ENCODE results near the gene TNIP3.
A peak's percentile ranks its signal among the peaks of the same experiment; 100 is the strongest.

The TNIP3 gene

GRCh38 chr4:121185960-121186359, 21.8 kb upstream of the TNIP3 start:
- TF ChIP-seq, protein P1, sequence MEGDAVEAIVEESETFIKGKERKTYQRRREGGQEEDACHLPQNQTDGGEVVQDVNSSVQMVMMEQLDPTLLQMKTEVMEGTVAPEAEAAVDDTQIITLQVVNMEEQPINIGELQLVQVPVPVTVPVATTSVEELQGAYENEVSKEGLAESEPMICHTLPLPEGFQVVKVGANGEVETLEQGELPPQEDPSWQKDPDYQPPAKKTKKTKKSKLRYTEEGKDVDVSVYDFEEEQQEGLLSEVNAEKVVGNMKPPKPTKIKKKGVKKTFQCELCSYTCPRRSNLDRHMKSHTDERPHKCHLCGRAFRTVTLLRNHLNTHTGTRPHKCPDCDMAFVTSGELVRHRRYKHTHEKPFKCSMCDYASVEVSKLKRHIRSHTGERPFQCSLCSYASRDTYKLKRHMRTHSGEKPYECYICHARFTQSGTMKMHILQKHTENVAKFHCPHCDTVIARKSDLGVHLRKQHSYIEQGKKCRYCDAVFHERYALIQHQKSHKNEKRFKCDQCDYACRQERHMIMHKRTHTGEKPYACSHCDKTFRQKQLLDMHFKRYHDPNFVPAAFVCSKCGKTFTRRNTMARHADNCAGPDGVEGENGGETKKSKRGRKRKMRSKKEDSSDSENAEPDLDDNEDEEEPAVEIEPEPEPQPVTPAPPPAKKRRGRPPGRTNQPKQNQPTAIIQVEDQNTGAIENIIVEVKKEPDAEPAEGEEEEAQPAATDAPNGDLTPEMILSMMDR (IDR thresholded peaks at IDR 0.05; ENCODE audit: low read depth, low read length), result no peak
- no peak for TF ChIP-seq EZH2phosphoT487 (IDR thresholded peaks at IDR 0.05; ENCODE audit: low read depth)
- H3K27ac ChIP-seq (ENCODE audit: low read length), result no peak overlapping the region

GRCh38 chr4:121183989-121184388, 19.9 kb upstream of the TNIP3 start:
- Histone ChIP-seq H3K79me2 (ENCODE audit: low read length) (no peaks in the 10 kb centered on the region), H3K27me3 (ENCODE audit: low read depth, low read length) (no peaks in the 10 kb centered on the region), H3K4me2 (ENCODE audit: low read length) (no peak overlapping the region), H3K36me3 (replicated peaks; ENCODE audit: low read depth, low read length) (no peaks in the 10 kb centered on the region), H4K20me1 (ENCODE audit: insufficient read depth, low read length) (no peaks in the 10 kb centered on the region), H3K27ac (ENCODE audit: low read length) (no peak overlapping the region), H2AFZ (ENCODE audit: low read depth, low read length) (no peak overlapping the region), H3K9ac (ENCODE audit: low read length) (no peak overlapping the region), H3K9me3 (ENCODE audit: insufficient read depth, low read length) (no peaks in the 10 kb centered on the region), H3K4me1 (ENCODE audit: low read length) (peaks cover 9% of the 10 kb centered on the region; the same call in 1 of the 2 replicates), H3K4me3 (ENCODE audit: low read length) (no peak overlapping the region)
- TF ChIP-seq, protein P1 (IDR thresholded peaks at IDR 0.05; ENCODE audit: low read depth, low read length), result no peak

More at GRCh38 chr4:121185960-121186359, 21.8 kb upstream of the TNIP3 start:
- H3K4me1 ChIP-seq (ENCODE audit: low read length), result peaks cover 22% of the 10 kb centered on the region
- H3K9ac ChIP-seq (ENCODE audit: low read length), result no peak overlapping the region
- H3K4me2 ChIP-seq (ENCODE audit: low read length), result no peak overlapping the region
- no peaks in the 10 kb centered on the region for H4K20me1 ChIP-seq (ENCODE audit: insufficient read depth, low read length)
- no peaks in the 10 kb centered on the region for H3K27me3 ChIP-seq (ENCODE audit: low read depth, low read length)
- H3K4me3 ChIP-seq (ENCODE audit: low read length), result no peak overlapping the region
- H3K79me2 ChIP-seq (ENCODE audit: low read length), result no peaks in the 10 kb centered on the region
- H3K9me3 ChIP-seq (ENCODE audit: insufficient read depth, low read length), result no peaks in the 10 kb centered on the region
- H3K36me3 ChIP-seq (replicated peaks; ENCODE audit: low read depth, low read length), result no peaks in the 10 kb centered on the region
- no peak overlapping the region for H2AFZ ChIP-seq (ENCODE audit: low read depth, low read length)

DNA sequence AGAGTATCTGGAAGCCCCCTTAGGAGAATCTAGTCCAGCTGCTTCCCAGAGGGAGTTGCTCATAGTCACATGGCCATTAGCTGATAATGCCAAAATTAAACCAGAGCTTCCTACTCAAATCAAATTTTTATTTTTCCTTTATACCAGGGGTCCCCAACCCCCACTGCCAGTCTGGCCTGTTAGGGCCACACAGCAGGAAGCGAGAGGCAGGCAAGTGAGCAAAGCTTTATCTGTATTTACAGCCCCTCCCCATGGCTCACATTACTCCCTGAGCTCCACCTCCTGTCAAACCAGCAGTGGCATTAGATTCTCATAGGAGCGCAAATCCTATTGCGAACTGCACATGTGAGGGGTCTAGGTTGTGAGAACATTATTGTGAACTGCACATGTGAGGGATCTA, 19.2 kb upstream of the TNIP3 start:
- no peak overlapping the region for H3K4me2 ChIP-seq (ENCODE audit: low read length)
- H2AFZ ChIP-seq (ENCODE audit: low read depth, low read length), result no peak overlapping the region
- H3K4me3 ChIP-seq (ENCODE audit: low read length), result no peak overlapping the region
- H3K9ac ChIP-seq (ENCODE audit: low read length), result no peak overlapping the region
- no peaks in the 10 kb centered on the region for H3K79me2 ChIP-seq (ENCODE audit: low read length)
- TF ChIP-seq EZH2phosphoT487 (IDR thresholded peaks at IDR 0.05; ENCODE audit: low read depth), result no peak
- TF ChIP-seq, protein P1 (IDR thresholded peaks at IDR 0.05; ENCODE audit: low read depth, low read length), result no peak
- no peaks in the 10 kb centered on the region for H3K36me3 ChIP-seq (replicated peaks; ENCODE audit: low read depth, low read length)
- H3K4me1 ChIP-seq (ENCODE audit: low read length), result peaks cover 9% of the 10 kb centered on the region; the same call in 1 of the 2 replicates
- no peaks in the 10 kb centered on the region for H3K9me3 ChIP-seq (ENCODE audit: insufficient read depth, low read length)
- no peaks in the 10 kb centered on the region for H3K27me3 ChIP-seq (ENCODE audit: low read depth, low read length)
- no peak overlapping the region for H3K27ac ChIP-seq (ENCODE audit: low read length)
- no peaks in the 10 kb centered on the region for H4K20me1 ChIP-seq (ENCODE audit: insufficient read depth, low read length)

DNA sequence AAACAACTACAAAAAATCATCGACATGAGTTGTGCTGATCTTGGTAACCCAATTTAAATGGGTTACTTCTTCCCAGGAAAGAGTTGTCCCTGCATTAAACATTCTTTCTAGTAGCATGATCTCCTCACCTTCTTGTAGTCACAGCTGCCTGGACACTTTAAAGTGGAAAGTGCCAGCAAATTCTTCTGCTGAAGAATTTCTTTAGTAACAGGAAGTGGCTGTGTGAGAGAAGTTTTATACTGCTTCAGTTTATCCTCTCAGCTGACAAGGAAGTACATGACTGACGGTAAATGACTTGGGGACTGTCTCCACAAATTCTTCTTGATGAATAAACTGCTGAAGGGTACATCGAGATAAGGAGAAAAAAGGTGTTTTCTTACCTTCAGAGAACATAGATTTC, 18.2 kb upstream of the TNIP3 start:
- H3K36me3 ChIP-seq (replicated peaks; ENCODE audit: low read depth, low read length), result no peaks in the 10 kb centered on the region
- H3K4me1 ChIP-seq (ENCODE audit: low read length), result peaks cover 9% of the 10 kb centered on the region; the same call in 1 of the 2 replicates
- no peaks in the 10 kb centered on the region for H4K20me1 ChIP-seq (ENCODE audit: insufficient read depth, low read length)
- no peaks in the 10 kb centered on the region for H3K9me3 ChIP-seq (ENCODE audit: insufficient read depth, low read length)
- TF ChIP-seq EZH2phosphoT487 (IDR thresholded peaks at IDR 0.05; ENCODE audit: low read depth), result no peak
- TF ChIP-seq, protein P1 (IDR thresholded peaks at IDR 0.05; ENCODE audit: low read depth, low read length), result no peak
- peak overlapping the region; percentile 69 for H2AFZ ChIP-seq (ENCODE audit: low read depth, low read length)
- H3K4me2 ChIP-seq (ENCODE audit: low read length), result peak overlapping the region; percentile 38
- peak overlapping the region; percentile 21 for H3K9ac ChIP-seq (ENCODE audit: low read length)
- H3K27me3 ChIP-seq (ENCODE audit: low read depth, low read length), result no peaks in the 10 kb centered on the region
- H3K27ac ChIP-seq (ENCODE audit: low read length), result no peak overlapping the region
- peak overlapping the region; percentile 50 for H3K4me3 ChIP-seq (ENCODE audit: low read length)
- no peaks in the 10 kb centered on the region for H3K79me2 ChIP-seq (ENCODE audit: low read length)

Measured in OCI-LY3 (cell line).